Endothelial cell (in vitro differentiated cells): Measurements from ENCODE around the gene SLC2A9. TPM values are rescaled to one million over a fixed set of nuclear protein-coding genes. Genes with fewer than 3 reads are reported as not detected.
"Not testable (repeated sequence)": the region's sequence is repeated elsewhere in the genome, so short reads cannot be mapped to it uniquely, and the experiment has no call there.

Experiments
- DNase-seq: peaks from one replicate; pipeline ENCODE4 v3.0.0; 2021; ENCODE audit warnings: low spot score
- H3K27ac Mint-ChIP-seq: one replicate; pipeline ENCODE4 v1.8.0; 2021; ENCODE audit warnings: mixed read lengths, inconsistent platforms; ENCODE audit not compliant: unreplicated experiment
- H3K27me3 Mint-ChIP-seq: one replicate; pipeline ENCODE4 v1.8.0; 2021; ENCODE audit warnings: mild to moderate bottlenecking, moderate library complexity, mixed read lengths, inconsistent platforms; ENCODE audit not compliant: unreplicated experiment
- H3K36me3 Mint-ChIP-seq: one replicate; pipeline ENCODE4 v1.8.0; 2021; ENCODE audit warnings: mild to moderate bottlenecking, low read depth, mixed read lengths, inconsistent platforms; ENCODE audit not compliant: unreplicated experiment
- H3K4me1 Mint-ChIP-seq: one replicate; pipeline ENCODE4 v1.8.0; 2021; ENCODE audit warnings: mild to moderate bottlenecking, mixed read lengths, inconsistent platforms; ENCODE audit not compliant: unreplicated experiment
- H3K4me3 Mint-ChIP-seq: one replicate; pipeline ENCODE4 v1.8.0; 2021; ENCODE audit warnings: mild to moderate bottlenecking, mixed read lengths, inconsistent platforms; ENCODE audit not compliant: unreplicated experiment
- H3K9me3 Mint-ChIP-seq: one replicate; pipeline ENCODE4 v1.8.0; 2021; ENCODE audit warnings: mixed read lengths, inconsistent platforms; ENCODE audit not compliant: unreplicated experiment
- total RNA-seq: library from RNA; stranded (reverse); fragmentation: NEBNext Ultra II Directional; extraction: Animal tissue kit (Norgen Biotek cat#: 25700); gene quantifications from one replicate; pipeline ENCODE4 v1.2.1, GENCODE V29; 2021; ENCODE audit not compliant: unreplicated experiment
- TF ChIP-seq, protein P1 (sequence below): fragments of 200-600 bp; sonication (generic); IDR thresholded peaks from one replicate; pipeline ENCODE4 v1.5.0; 2021; ENCODE audit warnings: antibody characterized with exemption; ENCODE audit not compliant: unreplicated experiment

SLC2A9 gene
- total RNA-seq, 1 donor from 2014 or later = 0.72 TPM

- Mint-ChIP-seq H3K4me3 (no peak overlapping the region), H3K27ac (no peak overlapping the region), H3K36me3 (no peaks in the 10 kb centered on the region), H3K4me1 (no peaks in the 10 kb centered on the region), H3K27me3 (peaks cover 1% of the 10 kb centered on the region), H3K9me3 (no peaks in the 10 kb centered on the region)
- TF ChIP-seq, protein P1, sequence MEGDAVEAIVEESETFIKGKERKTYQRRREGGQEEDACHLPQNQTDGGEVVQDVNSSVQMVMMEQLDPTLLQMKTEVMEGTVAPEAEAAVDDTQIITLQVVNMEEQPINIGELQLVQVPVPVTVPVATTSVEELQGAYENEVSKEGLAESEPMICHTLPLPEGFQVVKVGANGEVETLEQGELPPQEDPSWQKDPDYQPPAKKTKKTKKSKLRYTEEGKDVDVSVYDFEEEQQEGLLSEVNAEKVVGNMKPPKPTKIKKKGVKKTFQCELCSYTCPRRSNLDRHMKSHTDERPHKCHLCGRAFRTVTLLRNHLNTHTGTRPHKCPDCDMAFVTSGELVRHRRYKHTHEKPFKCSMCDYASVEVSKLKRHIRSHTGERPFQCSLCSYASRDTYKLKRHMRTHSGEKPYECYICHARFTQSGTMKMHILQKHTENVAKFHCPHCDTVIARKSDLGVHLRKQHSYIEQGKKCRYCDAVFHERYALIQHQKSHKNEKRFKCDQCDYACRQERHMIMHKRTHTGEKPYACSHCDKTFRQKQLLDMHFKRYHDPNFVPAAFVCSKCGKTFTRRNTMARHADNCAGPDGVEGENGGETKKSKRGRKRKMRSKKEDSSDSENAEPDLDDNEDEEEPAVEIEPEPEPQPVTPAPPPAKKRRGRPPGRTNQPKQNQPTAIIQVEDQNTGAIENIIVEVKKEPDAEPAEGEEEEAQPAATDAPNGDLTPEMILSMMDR = no peak
- no peak for DNase-seq
Measured at GRCh38 chr4:9792381-9792780, 228.9 kb downstream of the SLC2A9 start.

DNA sequence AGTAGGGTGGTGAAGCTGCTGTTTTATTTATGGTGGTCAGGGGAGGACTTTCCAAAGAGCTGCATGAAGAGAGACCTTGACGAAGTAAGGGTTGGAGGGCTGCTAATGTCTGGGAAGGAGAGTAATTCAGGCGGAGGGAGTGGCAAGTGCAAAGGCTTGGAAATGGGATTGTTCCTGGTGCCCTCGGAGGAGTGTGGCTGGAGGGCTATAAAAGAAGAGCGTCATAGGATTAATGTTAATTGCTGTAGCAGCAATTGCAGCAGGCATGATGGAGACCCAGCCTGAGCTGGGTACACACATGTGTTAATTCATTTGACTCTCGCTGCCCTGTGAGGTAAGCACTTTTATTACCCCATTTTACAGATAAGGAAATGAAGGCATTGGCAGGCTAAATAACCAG, 235.4 kb downstream of the SLC2A9 start:
- H3K9me3 Mint-ChIP-seq = not testable (repeated sequence)
- H3K27me3 Mint-ChIP-seq = peaks cover 21% of the 10 kb centered on the region

DNA sequence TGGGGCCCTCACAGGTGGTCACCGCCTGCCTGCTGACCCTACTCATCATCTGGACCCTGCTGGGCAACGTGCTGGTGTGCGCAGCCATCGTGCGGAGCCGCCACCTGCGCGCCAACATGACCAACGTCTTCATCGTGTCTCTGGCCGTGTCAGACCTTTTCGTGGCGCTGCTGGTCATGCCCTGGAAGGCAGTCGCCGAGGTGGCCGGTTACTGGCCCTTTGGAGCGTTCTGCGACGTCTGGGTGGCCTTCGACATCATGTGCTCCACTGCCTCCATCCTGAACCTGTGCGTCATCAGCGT, 239.2 kb downstream of the SLC2A9 start:
- Mint-ChIP-seq H3K4me3 (no peak overlapping the region), H3K36me3 (peaks cover 6% of the 10 kb centered on the region), H3K27ac (no peak overlapping the region), H3K4me1 (no peaks in the 10 kb centered on the region), H3K27me3 (peaks cover 36% of the 10 kb centered on the region), H3K9me3 (no peaks in the 10 kb centered on the region)
- no peak for DNase-seq
- TF ChIP-seq, protein P1 = no peak

More for the DNA sequence above, 235.4 kb downstream of the SLC2A9 start:
- not testable (repeated sequence) for H3K27ac Mint-ChIP-seq, H3K36me3 Mint-ChIP-seq, H3K4me1 Mint-ChIP-seq, DNase-seq, H3K4me3 Mint-ChIP-seq

DNA sequence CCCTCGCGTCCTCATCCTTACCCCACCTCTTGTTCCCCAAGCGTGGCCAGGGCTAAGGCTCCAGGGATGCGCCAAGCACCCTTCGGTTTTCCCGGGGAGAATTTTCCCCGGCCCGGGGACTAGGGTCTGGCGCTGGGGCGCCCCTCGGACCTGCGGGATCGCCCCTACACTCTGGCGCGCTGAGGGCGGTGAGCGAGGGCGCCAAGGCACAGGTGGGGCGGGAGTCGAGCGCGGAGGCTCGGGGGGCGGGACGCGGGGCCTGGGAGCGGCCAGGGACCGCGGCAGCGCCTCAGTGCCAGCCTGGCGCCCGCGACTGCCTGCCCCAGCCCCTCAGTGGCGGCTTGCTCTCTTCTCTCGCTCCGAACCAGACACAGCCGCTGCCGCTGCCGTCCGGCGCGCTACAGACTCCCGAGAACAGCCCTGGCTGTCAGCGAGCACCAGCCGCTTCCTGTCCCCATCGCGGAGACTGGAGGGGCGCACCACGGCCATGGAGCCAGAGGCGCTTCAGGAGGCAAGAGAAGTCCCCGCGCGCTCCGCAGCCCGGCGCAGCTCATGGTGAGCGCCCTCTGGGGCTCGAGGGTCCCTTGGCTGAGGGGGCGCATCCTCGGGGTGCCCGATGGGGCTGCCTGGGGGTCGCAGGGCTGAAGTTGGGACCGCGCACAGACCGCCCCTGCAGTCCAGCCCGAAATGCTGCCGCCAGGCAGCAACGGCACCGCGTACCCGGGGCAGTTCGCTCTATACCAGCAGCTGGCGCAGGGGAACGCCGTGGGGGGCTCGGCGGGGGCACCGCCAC, 239.8 kb downstream of the SLC2A9 start, which contains the start of gene DRD5:
Gene DRD5 (plus strand): TSS at position 292 of the 793 bp plus-strand sequence. CDS start 396 bp downstream, at position 688.
- TF ChIP-seq, protein P1 = no peak
- no peak within 1 kb of the TSS for H3K27ac Mint-ChIP-seq
- H3K4me3 Mint-ChIP-seq = no peak within 1 kb of the TSS
- H3K9me3 Mint-ChIP-seq = no peaks in the 10 kb centered on the region
- H3K36me3 Mint-ChIP-seq = peaks cover 6% of the 10 kb centered on the region
- H3K4me1 Mint-ChIP-seq = no peaks in the 10 kb centered on the region
- H3K27me3 Mint-ChIP-seq = peaks cover 36% of the 10 kb centered on the region
- peak; percentile 47 for DNase-seq

Other genes with a start within 250 kb of the SLC2A9 start
- gene DRD5, start 239.9 kb downstream of the SLC2A9 start, total RNA-seq = not detected
- 501 TPM for gene WDR1, start 95.3 kb upstream of the SLC2A9 start, total RNA-seq